Testis (tissue), 2 donors: ENCODE measurements around the gene ATP1B3.

Source experiments
- CTCF ChIP-seq, 3 experiments: fragments of 450-650 bp in 2 of 3; fragments of 200-600 bp in 1 of 3; sonication (generic) in 1 of 3; IDR thresholded peaks; one replicate each; pipeline ENCODE4 v1.5.1; 2016 to 2019; ENCODE audit warnings: antibody characterized with exemption in 3 of 3, mild to moderate bottlenecking in 2 of 3, moderate library complexity in 1 of 3
- POLR2A ChIP-seq: fragments of 450-650 bp; IDR thresholded peaks from one replicate; pipeline ENCODE4 v1.6.1; 2017; ENCODE audit warnings: antibody characterized with exemption, mild to moderate bottlenecking, moderate library complexity

GRCh38 chr3:141915016-141915415, 38.6 kb downstream of the ATP1B3 start:
- no peak for TF ChIP-seq CTCF (IDR thresholded peaks at IDR 0.05)
- no peak for TF ChIP-seq POLR2A
